ENCODE measurements around the gene SETD3. TPM values are rescaled to one million over a fixed set of nuclear protein-coding genes. Genes with fewer than 3 reads are reported as not detected.

The SETD3 gene
- total RNA-seq, 1 donor from 2014 or later: 54.2 TPM

DNA sequence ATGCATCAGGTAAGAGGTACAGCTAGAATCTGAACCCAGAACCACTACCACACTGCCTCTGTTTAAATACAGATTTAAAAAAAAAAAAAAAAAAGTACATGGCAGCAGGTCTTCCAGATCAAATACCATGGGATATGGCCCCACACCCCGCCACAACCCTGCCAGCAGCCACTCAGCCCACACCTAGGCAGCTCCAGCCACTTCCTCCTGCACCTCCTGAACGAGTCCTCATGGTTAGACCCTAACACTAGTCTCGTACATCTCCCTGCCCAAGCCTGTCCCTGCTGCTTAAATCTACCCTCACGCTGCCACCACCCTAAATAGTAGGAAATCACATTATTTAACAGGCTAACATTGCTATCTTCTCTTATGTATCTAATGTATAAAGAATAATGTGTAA, 12.6 kb downstream of the SETD3 start:
- Mint-ChIP-seq H3K27me3 (ENCODE audit: low read depth) (no peaks in the 10 kb centered on the region), H3K4me1 (ENCODE audit: low read depth) (peaks cover 43% of the 10 kb centered on the region), H3K9me3 (ENCODE audit: low read depth) (no peaks in the 10 kb centered on the region), H3K27ac (ENCODE audit: unreplicated experiment) (no peak overlapping the region), H3K36me3 (ENCODE audit: low read depth) (peaks cover 3% of the 10 kb centered on the region), H3K4me3 (ENCODE audit: unreplicated experiment) (no peak overlapping the region)
- no peak for DNase-seq (ENCODE audit: low spot score)
- TF ChIP-seq, protein P1, sequence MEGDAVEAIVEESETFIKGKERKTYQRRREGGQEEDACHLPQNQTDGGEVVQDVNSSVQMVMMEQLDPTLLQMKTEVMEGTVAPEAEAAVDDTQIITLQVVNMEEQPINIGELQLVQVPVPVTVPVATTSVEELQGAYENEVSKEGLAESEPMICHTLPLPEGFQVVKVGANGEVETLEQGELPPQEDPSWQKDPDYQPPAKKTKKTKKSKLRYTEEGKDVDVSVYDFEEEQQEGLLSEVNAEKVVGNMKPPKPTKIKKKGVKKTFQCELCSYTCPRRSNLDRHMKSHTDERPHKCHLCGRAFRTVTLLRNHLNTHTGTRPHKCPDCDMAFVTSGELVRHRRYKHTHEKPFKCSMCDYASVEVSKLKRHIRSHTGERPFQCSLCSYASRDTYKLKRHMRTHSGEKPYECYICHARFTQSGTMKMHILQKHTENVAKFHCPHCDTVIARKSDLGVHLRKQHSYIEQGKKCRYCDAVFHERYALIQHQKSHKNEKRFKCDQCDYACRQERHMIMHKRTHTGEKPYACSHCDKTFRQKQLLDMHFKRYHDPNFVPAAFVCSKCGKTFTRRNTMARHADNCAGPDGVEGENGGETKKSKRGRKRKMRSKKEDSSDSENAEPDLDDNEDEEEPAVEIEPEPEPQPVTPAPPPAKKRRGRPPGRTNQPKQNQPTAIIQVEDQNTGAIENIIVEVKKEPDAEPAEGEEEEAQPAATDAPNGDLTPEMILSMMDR (IDR thresholded peaks at IDR 0.05): no peak

DNA sequence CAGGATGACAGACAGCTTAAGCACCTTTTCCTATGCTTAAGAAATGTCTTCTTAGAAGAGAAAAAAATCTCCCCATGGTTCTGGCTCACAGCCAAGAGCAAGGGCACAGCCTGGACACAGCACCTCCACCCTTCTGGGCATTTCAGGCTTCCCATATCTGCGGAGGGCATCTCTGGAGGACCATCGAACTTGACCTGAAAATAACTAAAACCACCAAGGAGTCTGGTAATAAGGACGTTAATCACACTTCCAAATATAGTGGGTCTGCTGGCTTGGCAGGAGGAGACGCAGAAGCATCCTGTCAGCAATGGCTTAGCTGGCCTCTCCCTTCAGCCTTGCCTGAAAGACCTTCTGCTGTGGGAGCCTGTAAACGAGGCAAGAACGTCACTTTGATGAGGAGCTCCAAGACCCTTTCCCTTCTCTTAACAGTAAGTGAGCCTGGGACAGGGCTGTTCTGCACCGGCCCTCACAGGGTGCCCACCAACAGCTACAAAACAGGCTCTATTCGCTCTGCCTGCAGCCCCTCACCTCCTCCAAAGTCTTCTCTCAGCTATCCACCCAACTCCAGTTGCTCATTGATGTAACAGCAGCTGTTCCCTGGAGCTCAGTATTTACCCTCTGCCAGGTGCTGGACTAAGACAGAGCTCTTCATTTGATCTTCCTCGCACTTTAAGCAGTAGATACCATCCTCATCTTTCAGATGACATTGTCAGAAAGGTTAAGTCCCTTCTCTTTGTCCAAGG, 13.2 kb downstream of the SETD3 start:
- no peaks in the 10 kb centered on the region for H3K9me3 Mint-ChIP-seq (ENCODE audit: low read depth)
- H3K4me3 Mint-ChIP-seq (ENCODE audit: unreplicated experiment): no peak overlapping the region
- peaks cover 39% of the 10 kb centered on the region for H3K4me1 Mint-ChIP-seq (ENCODE audit: low read depth)
- H3K27ac Mint-ChIP-seq (ENCODE audit: unreplicated experiment): peak overlapping the region; percentile 68
- no peak for DNase-seq (ENCODE audit: low spot score)
- TF ChIP-seq, protein P1 (IDR thresholded peaks at IDR 0.05): no peak
- H3K36me3 Mint-ChIP-seq (ENCODE audit: low read depth): peaks cover 4% of the 10 kb centered on the region
- H3K27me3 Mint-ChIP-seq (ENCODE audit: low read depth): no peaks in the 10 kb centered on the region

DNA sequence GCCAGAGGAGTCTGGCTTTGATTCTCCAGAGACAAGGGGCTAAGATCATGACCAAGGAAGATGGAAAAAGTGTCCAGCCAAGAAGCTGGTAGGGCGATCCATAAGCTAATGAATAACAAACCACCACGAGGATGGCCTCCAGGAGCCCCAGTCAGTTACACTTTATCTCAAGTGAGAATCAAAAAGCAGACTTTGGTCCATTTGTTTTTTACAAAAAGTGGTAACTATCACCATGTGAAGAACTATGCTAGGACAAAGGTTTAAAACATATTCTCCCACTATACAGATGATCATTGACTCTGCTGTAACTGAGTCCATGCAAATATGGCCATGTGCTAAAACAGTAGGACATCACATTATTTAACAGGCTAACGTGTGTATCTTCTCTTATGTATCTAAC, 13.9 kb downstream of the SETD3 start:
- DNase-seq (ENCODE audit: low spot score): no peak
- H3K9me3 Mint-ChIP-seq (ENCODE audit: low read depth): no peaks in the 10 kb centered on the region
- peaks cover 11% of the 10 kb centered on the region for H3K36me3 Mint-ChIP-seq (ENCODE audit: low read depth)
- H3K4me1 Mint-ChIP-seq (ENCODE audit: low read depth): peaks cover 43% of the 10 kb centered on the region
- no peaks in the 10 kb centered on the region for H3K27me3 Mint-ChIP-seq (ENCODE audit: low read depth)
- TF ChIP-seq, protein P1 (IDR thresholded peaks at IDR 0.05): no peak
- H3K4me3 Mint-ChIP-seq (ENCODE audit: unreplicated experiment): no peak overlapping the region
- H3K27ac Mint-ChIP-seq (ENCODE audit: unreplicated experiment): no peak overlapping the region

DNA sequence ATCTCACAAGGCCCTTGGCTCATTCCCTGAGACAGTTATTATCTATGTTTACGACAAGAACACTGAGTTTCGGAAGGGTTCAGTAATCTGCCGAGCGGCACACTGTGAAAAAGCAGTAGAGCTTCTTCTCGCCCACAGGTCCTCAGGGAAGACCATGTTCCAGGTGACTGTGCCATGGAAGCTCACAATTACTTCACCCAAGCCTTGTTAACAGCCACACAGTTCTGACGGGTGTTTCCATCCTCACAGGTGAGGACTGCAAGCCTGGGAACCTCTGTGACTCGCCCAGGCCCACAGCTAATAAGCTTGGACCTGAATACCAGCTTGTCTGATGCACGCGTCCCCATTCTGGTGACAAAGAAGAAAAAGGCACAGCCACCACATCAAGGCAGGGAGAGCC, 15.4 kb downstream of the SETD3 start:
- Mint-ChIP-seq H3K4me1 (ENCODE audit: low read depth) (peaks cover 37% of the 10 kb centered on the region), H3K9me3 (ENCODE audit: low read depth) (no peaks in the 10 kb centered on the region), H3K27ac (ENCODE audit: unreplicated experiment) (no peak overlapping the region), H3K27me3 (ENCODE audit: low read depth) (no peaks in the 10 kb centered on the region), H3K4me3 (ENCODE audit: unreplicated experiment) (no peak overlapping the region), H3K36me3 (ENCODE audit: low read depth) (peaks cover 17% of the 10 kb centered on the region)
- TF ChIP-seq, protein P1 (IDR thresholded peaks at IDR 0.05): no peak
- DNase-seq (ENCODE audit: low spot score): no peak

DNA sequence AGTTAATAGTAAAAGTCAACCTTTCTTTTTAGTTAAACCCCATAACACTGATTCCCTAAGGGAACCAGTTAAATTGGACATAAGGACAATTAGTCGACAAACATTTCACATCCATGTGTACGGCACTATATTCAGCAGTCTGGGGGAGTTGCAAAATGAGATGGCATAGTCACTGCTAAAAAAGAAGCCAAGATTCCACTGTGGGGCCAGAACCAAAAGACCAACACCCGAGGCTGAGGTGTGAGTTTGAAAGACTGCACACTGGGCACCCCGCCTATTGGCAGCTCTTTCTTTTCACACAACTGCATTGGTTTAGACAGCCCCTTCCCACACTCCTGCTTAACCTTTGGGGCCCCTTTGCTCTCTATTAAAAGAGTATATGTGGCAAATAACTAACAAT, 16.7 kb downstream of the SETD3 start:
- DNase-seq (ENCODE audit: low spot score): no peak
- Mint-ChIP-seq H3K27me3 (ENCODE audit: low read depth) (no peaks in the 10 kb centered on the region), H3K4me1 (ENCODE audit: low read depth) (peaks cover 31% of the 10 kb centered on the region), H3K27ac (ENCODE audit: unreplicated experiment) (no peak overlapping the region), H3K4me3 (ENCODE audit: unreplicated experiment) (no peak overlapping the region), H3K36me3 (ENCODE audit: low read depth) (peaks cover 18% of the 10 kb centered on the region), H3K9me3 (ENCODE audit: low read depth) (no peaks in the 10 kb centered on the region)
- TF ChIP-seq, protein P1 (IDR thresholded peaks at IDR 0.05): no peak

All from chondrocyte (in vitro differentiated cells).